Measurements from ENCODE around the gene RPL22L1.

GRCh38 chr3:170816841-170817240 is 53.2 kb downstream of the RPL22L1 start:
- TF ChIP-seq CTCF (conservative IDR thresholded peaks at IDR 0.05; ENCODE audit: low read depth, low read length) (no peak), EZH2 (IDR thresholded peaks at IDR 0.05; ENCODE audit: low read length, unreplicated experiment) (no peak)

Measured in PC-3 (cell line).